Measurements from ENCODE around the gene CCDC18.
"Not testable (repeated sequence)": the region's sequence is repeated elsewhere in the genome, so short reads cannot be mapped to it uniquely, and the experiment has no call there.

- not testable (repeated sequence) for TF ChIP-seq POLR2AphosphoS5, POLR2A (IDR thresholded peaks at IDR 0.05)
These were observed 10.3 kb upstream of the CCDC18 start for GRCh38 chr1:93170141-93170678.
